A673 (cell line): ENCODE measurements around the gene TFAP2D. TPM values are rescaled to one million over a fixed set of nuclear protein-coding genes. Genes with fewer than 3 reads are reported as not detected.
A peak's percentile ranks its signal among the peaks of the same experiment; 100 is the strongest.

ENCODE experiments used
- BruUV-seq: library from RNA; stranded (reverse); fragments of 400-500 nt; replicated peaks from 2 replicates; lab custom pipeline; 2021; lab: Mats Ljungman, UMichigan
- CTCF ChIA-PET: fragments of 300-600 bp; sonication (Branson Sonifier 250); formaldehyde crosslinking; loops from one replicate; lab custom pipeline; 2022; ENCODE audit warnings: antibody characterized with exemption; lab: Charles Lee
- POLR2A ChIA-PET: fragments of 300-600 bp; sonication (Branson Sonifier 250); formaldehyde crosslinking; loops from one replicate; lab custom pipeline; 2022; ENCODE audit warnings: antibody characterized with exemption; ENCODE audit not compliant: low non-redundant PET; lab: Charles Lee
- DNase-seq: peaks from one replicate; pipeline ENCODE4 v3.0.0-alpha.2; 2015; ENCODE audit warnings: low spot score
- H3K27ac ChIP-seq: fragments of 200-600 bp; sonication (generic); 2 replicates; pipeline ENCODE4 v1.5.1; 2016; ENCODE audit warnings: mixed run types, low read depth, mild to moderate bottlenecking, mixed read lengths, antibody characterized with exemption, low read length; ENCODE audit not compliant: poor library complexity, severe bottlenecking
- H3K27me3 ChIP-seq: fragments of 200-600 bp; sonication (generic); replicated peaks from 2 replicates; pipeline ENCODE4 v1.6.1; 2017; ENCODE audit warnings: mixed run types, low read depth, mild to moderate bottlenecking, mixed read lengths, antibody characterized with exemption, low read length; ENCODE audit not compliant: insufficient read depth, poor library complexity
- H3K36me3 ChIP-seq: fragments of 200-600 bp; sonication (generic); 2 replicates; pipeline ENCODE4 v1.6.1; 2016; ENCODE audit warnings: mixed run types, mild to moderate bottlenecking, mixed read lengths, antibody characterized with exemption, low read length; ENCODE audit not compliant: insufficient read depth, poor library complexity, severe bottlenecking
- H3K4me1 ChIP-seq: fragments of 200-600 bp; sonication (generic); 2 replicates; pipeline ENCODE4 v1.6.1; 2017; ENCODE audit warnings: mixed run types, mild to moderate bottlenecking, mixed read lengths, antibody characterized with exemption, low read length; ENCODE audit not compliant: insufficient read depth, poor library complexity, severe bottlenecking
- H3K4me3 ChIP-seq: fragments of 200-600 bp; sonication (generic); 2 replicates; pipeline ENCODE4 v1.5.1; 2016; ENCODE audit warnings: low read depth, mixed run types, mild to moderate bottlenecking, mixed read lengths, low read length; ENCODE audit not compliant: poor library complexity, severe bottlenecking
- H3K9me3 ChIP-seq: fragments of 200-600 bp; sonication (generic); 2 replicates; pipeline ENCODE4 v1.6.1; 2016; ENCODE audit warnings: mixed run types, low read depth, mild to moderate bottlenecking, mixed read lengths, antibody characterized with exemption, low read length; ENCODE audit not compliant: poor library complexity, severe bottlenecking
- EZH2 ChIP-seq: fragments of 200-600 bp; sonication (generic); IDR thresholded peaks from 2 replicates; pipeline ENCODE4 v1.6.1; 2017; ENCODE audit warnings: borderline replicate concordance, low read depth, mild to moderate bottlenecking, mixed read lengths, antibody characterized with exemption, low read length; ENCODE audit not compliant: poor library complexity, severe bottlenecking
- intact Hi-C: fragments of 100-400 bp; cut with micrococcal nuclease; formaldehyde crosslinking; loops from one replicate; pipeline ENCODE4 v1.10.0; 2022; ENCODE audit not compliant: unreplicated experiment
- total RNA-seq: library from RNA; stranded (reverse); gene quantifications from 2 replicates; pipeline ENCODE4 v1.2.3, GENCODE V29; 2021
- TF ChIP-seq, protein P1 (sequence below): fragments of 300-800, 200-600 bp; sonication (generic); conservative IDR thresholded peaks from 2 replicates; pipeline ENCODE4 v1.5.1; 2017; ENCODE audit warnings: low read depth, mild to moderate bottlenecking, antibody characterized with exemption, low read length, moderate library complexity, mixed read lengths

TFAP2D gene
- total RNA-seq, 1 experiment from 2014 or later, result not detected

GRCh38 chr6:50804283-50804682, 91.0 kb downstream of the TFAP2D start:
- TF ChIP-seq EZH2, result no peak
- TF ChIP-seq, protein P1, sequence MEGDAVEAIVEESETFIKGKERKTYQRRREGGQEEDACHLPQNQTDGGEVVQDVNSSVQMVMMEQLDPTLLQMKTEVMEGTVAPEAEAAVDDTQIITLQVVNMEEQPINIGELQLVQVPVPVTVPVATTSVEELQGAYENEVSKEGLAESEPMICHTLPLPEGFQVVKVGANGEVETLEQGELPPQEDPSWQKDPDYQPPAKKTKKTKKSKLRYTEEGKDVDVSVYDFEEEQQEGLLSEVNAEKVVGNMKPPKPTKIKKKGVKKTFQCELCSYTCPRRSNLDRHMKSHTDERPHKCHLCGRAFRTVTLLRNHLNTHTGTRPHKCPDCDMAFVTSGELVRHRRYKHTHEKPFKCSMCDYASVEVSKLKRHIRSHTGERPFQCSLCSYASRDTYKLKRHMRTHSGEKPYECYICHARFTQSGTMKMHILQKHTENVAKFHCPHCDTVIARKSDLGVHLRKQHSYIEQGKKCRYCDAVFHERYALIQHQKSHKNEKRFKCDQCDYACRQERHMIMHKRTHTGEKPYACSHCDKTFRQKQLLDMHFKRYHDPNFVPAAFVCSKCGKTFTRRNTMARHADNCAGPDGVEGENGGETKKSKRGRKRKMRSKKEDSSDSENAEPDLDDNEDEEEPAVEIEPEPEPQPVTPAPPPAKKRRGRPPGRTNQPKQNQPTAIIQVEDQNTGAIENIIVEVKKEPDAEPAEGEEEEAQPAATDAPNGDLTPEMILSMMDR, result no peak
- ChIA-PET POLR2A (no interaction called here), CTCF (no interaction called here)
- no TSS peak for BruUV-seq
- Histone ChIP-seq H3K27ac (no peak overlapping the region), H3K4me3 (no peak overlapping the region), H3K36me3 (no peaks in the 10 kb centered on the region), H3K4me1 (no peaks in the 10 kb centered on the region), H3K27me3 (peaks cover 20% of the 10 kb centered on the region), H3K9me3 (no peaks in the 10 kb centered on the region)
- intact Hi-C loops, result no loop called here
- DNase-seq, result no peak

DNA sequence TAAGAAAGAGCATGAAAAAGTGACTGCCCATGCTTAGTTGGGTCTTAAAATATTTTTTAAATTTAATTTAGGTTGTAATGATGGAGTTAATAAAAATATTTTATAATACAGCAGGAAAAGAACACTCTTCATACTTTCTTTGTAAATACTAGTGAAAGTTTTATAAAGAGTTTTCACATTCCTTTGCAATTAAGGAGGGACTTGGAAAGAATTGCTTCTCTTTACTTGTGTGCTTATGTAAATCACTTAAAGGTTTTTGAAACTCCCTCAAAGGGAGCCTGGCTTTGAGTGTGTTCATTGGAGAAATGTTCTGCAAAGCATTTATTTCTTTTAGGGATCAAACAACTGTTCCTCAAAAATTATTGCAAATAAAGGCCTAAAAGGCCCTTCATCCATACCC, 93.7 kb downstream of the TFAP2D start:
- Histone ChIP-seq H3K9me3 (no peaks in the 10 kb centered on the region), H3K4me1 (no peaks in the 10 kb centered on the region), H3K4me3 (no peak overlapping the region), H3K27me3 (peaks cover 8% of the 10 kb centered on the region), H3K36me3 (no peaks in the 10 kb centered on the region), H3K27ac (no peak overlapping the region)
- DNase-seq, result no peak
- no peak for TF ChIP-seq EZH2
- TF ChIP-seq, protein P1, result no peak
- CTCF ChIA-PET, result no interaction called here
- intact Hi-C loops, result no loop called here
- POLR2A ChIA-PET, result no interaction called here
- no TSS peak for BruUV-seq

DNA sequence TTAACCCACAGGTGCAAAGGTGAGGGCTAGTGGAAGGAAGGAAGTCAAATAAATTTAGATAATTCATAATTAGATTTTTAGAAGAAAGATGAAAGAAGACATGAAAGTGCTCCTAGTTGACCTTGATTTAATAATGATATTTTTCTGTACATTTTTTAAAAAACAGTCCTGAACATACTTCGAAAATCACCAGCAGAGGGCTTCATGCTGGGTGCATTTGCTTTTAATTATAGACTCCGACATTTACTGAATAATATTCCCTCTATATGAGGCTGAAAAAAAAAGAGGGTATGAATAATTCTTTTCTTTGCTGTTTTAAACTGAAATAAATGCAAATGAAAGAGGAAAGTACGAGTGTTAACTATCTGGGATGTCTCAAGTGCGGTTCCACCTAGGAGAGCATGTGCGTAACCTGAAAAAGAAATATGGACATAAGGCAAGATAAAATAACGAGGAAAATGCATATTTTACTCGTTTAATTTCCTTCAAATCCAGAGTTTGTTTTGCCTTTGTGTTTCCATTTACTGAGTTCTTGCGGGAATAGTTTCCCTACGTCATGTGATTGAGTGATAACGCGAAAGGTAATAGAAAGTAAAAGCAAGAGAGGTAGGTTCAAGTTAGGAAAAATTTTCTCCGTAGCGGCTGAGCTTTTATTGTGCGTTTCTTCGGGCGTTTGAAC, 102.2 kb downstream of the TFAP2D start:
- peaks cover 66% of the 10 kb centered on the region for H3K27me3 ChIP-seq

More for the DNA sequence above, 102.2 kb downstream of the TFAP2D start:
- intact Hi-C loops, result loop anchor here (1.0 to 5.0 kb wide), 7 partner anchors 535 to 1232 kb away; no protein-coding TSS in a partner anchor
- TF ChIP-seq, protein P1, result peak; percentile 64
- TF ChIP-seq EZH2, result no peak
- BruUV-seq, result no TSS peak
- peak; percentile 37 for DNase-seq
- Histone ChIP-seq H3K36me3 (no peaks in the 10 kb centered on the region), H3K4me1 (peaks cover 6% of the 10 kb centered on the region), H3K4me3 (peak overlapping the region; percentile 51), H3K27ac (no peak overlapping the region), H3K9me3 (no peaks in the 10 kb centered on the region)
- POLR2A ChIA-PET, result no interaction called here
- CTCF ChIA-PET, result no interaction called here
